NOMO-1 treated with DMSO at 0.1 percent for 48 hours (cell line): ENCODE measurements around the gene INTS15.

ENCODE experiments used
- DNase-seq: peaks from one replicate; lab custom pipeline; 2025; ENCODE audit not compliant: unreplicated experiment; lab: John Stamatoyannopoulos, UW

The INTS15 gene

GRCh38 chr7:6642239-6642839 lies 52.5 kb downstream of the INTS15 start:
- DNase-seq, result no peak

- DNase-seq, result no peak
These were observed 53.2 kb downstream of the INTS15 start for GRCh38 chr7:6642861-6643640.

DNA sequence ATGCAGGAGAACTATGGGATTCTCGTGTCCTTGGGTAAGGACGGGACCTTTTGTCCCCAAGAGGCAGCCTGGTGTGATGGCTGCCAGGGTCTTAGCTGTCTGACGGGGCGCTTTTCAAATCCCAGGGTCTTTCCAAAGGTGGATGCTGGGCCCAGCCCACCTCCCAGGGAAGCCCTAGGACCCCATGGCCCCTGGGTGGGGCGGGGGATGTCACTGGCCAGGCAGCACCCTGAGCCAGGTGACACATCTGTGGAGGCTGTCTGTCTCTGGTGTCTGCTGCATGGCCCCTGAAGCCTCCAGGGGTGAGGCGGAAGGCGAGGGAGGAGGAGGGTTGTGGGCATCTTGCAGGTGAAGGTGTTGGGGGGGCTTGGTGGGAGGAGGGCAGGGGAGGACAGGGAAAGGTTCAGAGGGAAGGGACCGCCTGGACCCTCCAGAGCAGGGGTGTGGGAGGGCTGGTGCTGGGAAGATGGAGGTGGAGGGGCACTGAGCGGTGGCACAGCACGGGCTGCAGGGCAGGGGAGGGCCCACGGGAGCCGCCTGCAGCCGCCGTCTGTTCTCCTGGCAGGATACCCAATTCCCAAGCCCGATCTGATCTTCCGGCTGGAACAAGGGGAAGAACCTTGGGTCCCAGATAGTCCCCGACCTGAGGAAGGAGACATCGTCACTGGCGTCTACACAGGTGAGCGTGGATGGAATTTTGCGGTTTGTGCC lies 54.2 kb downstream of the INTS15 start:
- DNase-seq, result no peak

DNA sequence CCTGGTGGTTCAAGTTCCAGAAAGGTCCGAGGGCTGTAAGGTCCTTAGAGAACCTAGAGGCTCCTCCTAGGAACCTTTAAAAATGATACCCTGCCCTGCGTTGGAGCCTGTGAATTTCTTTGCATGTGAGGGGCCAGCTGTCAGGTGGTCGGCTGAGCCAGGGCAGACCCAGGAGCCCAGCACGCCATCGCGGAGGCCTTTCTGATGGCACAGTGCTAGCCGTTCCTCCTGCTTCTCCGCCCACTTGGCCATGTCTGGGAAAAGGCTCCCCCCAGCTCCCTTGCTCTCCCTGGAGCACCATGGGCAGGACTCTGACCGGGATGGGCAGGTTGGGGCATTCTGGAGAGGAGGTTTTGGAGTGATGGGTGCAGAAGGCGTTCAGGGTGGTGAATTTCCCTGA lies 54.9 kb downstream of the INTS15 start:
- no peak for DNase-seq

DNA sequence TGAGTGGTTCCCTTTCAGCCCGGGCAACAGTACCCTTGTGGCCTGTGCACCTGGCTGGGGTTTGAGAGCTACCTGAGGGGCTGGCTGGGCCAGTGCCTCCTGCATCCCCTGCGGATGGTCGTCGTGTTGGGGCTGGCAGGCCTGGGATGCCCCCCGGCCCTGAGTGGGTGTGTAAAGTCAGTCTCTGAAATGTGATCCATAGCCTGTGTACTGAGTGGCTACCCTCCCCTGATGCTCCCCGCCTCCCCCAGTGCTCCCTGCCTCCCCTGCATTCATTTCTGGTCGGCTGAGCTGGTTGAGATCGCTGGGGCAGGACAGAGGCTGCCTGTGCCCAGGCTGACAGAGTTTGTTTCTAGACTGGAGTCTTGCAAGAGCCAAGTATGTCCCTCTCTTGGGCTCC lies 56.6 kb downstream of the INTS15 start:
- no peak for DNase-seq

DNA sequence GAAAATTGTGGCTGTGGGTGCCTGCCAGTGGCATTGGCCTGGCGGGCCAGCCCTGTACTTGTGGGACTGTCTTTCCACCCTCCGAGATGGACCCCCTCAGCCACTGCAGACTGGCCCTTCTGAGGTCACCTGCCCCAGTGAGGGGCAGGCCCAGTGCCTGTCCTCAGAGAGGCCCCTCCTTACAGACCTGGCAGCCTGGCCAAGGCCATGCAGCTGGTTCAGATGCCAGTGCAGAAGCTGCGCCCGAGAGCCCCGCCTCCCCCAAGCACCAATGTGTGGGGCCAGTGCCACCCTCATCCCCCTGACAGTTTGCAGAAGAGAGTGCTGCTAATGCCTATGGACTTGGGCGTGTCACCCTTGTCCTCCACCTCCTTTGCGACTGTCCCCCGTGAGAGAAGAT lies 57.3 kb downstream of the INTS15 start:
- DNase-seq, result no peak

- no peak for DNase-seq
These were observed 57.7 kb downstream of the INTS15 start for GRCh38 chr7:6647541-6647940.

GRCh38 chr7:6648066-6648814 lies 58.4 kb downstream of the INTS15 start:
- no peak for DNase-seq

- DNase-seq, result no peak
These were observed 58.9 kb downstream of the INTS15 start for GRCh38 chr7:6648815-6649104.

GRCh38 chr7:6649241-6649961 lies 59.6 kb downstream of the INTS15 start:
- DNase-seq, result no peak

GRCh38 chr7:6650086-6650485 lies 60.3 kb downstream of the INTS15 start:
- DNase-seq, result no peak

DNA sequence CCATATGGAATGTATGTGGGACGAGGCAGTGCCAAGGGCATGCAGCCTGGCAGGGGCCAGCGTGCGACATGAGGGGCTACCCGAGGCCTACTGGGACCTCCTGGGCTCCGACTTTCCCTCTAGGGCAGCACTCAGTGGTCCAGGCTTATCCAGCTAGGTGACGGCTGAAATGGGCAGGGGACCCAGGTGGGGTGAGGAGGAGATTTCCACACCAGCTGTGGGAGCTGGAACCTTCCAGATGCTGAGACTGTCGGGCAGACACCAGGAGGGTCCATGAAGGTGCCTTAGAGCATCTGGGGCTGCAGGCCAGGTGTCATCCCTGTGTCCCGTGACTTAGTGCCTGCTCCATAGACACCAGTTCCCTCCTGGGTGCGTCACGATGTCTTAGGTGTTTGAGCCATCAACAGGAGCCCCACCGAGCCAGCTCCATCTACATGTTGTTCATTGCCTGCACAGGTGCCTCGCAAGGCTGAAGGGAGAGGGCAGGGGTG lies 60.7 kb downstream of the INTS15 start:
- DNase-seq, result no peak

DNA sequence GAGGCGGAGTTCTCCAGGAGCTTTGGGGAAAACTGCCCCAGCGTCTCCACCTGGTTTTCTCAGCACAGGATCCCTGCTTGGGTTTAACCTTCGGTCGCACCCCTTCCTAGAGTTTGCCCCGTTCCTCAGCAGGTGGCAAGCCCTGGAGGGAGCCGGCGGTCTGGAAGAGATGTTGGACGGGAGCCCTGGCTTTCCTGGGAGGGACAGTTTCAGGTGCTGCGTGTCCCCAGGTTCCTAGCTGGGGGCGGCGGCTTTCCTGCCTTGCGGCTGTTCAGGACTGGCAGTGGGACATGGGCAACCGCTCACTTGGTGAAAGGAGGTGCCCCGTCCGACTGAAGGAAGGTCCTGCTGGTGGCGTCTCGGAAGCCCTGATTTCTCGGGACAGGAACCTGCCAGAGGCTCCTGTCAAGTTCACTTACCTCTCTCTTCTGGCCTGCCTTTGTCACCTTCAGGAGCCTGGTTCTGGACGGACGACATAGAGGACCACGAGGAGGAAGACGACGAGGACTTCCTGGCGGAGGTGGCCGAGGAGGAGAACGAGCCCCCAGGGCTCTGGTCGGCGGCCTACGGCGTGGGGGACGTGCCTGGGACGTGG lies 62.1 kb downstream of the INTS15 start:
- DNase-seq, result no peak

DNA sequence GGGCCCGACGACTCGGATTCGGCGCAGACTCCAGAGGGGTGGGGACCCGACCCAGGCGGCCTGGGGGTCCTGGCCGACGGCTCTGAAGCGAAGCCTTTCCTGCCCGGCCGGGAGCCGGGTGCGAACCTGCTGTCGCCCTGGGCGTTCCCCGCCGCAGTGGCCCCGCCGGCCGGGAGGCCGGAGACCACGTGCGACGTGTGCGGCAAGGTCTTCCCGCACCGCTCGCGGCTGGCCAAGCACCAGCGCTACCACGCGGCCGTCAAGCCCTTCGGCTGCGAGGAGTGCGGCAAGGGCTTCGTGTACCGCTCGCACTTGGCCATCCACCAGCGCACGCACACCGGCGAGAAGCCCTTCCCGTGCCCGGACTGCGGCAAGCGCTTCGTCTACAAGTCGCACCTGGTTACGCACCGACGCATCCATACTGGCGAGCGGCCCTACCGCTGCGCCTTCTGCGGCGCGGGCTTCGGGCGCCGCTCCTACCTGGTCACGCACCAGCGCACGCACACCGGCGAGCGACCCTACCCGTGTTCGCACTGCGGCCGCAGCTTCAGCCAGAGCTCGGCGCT lies 62.7 kb downstream of the INTS15 start:
- no peak for DNase-seq

DNA sequence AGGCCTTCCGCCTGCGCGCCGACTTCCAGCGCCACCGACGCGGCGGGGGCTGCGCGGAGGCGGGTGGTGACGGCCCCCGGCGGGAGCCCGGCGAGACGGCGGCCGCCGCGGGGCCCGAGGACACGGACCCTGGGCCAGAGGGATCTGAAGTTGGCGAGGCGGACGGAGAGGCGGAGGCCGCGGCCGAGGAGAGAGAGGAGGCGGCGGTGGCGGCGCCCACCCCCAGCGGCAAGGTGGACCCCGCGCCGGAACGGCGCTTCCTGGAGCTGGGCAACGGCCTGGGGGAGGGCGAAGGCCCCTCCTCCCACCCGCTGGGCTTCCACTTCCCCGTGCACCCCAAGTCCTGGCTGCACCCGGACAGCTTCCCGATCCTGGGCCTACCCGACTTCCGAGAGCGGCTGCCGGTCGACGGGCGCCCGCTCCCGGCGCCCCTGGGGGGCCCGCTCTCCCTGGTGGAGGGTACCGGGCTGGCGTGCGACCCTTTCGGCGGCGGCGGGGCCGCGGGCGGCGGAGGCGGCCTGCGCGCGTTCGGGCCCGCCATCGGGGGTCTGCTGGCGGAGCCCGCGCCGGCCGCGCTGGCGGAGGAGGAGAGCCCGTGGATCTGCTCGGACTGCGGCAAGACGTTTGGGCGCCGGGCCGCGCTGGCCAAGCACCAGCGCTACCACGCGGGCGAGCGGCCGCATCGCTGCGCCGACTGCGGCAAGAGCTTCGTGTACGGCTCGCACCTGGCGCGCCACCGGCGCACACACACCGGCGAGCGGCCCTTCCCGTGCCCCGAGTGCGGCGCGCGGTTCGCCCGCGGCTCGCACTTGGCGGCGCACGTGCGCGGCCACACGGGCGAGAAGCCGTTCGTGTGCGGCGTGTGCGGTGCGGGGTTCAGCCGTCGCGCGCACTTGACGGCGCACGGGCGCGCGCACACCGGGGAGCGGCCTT lies 63.5 kb downstream of the INTS15 start:
- DNase-seq, result no peak

GRCh38 chr7:6654113-6654841 lies 64.5 kb downstream of the INTS15 start:
- no peak for DNase-seq

GRCh38 chr7:6654842-6655610 lies 65.2 kb downstream of the INTS15 start:
- DNase-seq, result no peak
